A549 (cell line): Measurements from ENCODE around the gene MCM7. TPM values are rescaled to one million over a fixed set of nuclear protein-coding genes. Genes with fewer than 3 reads are reported as not detected.
A peak's percentile ranks its signal among the peaks of the same experiment; 100 is the strongest.
"Not testable (repeated sequence)": the region's sequence is repeated elsewhere in the genome, so short reads cannot be mapped to it uniquely, and the experiment has no call there.

Experiments
- ATAC-seq, 2 experiments: fragments of 200-7000 bp in 1 of 2; fragments of >200 bp in 1 of 2; cut with Nextera tagmentation in 1 of 2; cut with Tn5 transposase in 1 of 2; 3 replicates each; pipeline versions ENCODE4 v1.8.0 to v1.9.1; 2018 to 2020; ENCODE audit warnings: mild to moderate bottlenecking in 1 of 2, moderate library complexity in 1 of 2
- CTCF ChIA-PET: fragments of 300-600 bp; sonication (Branson Sonifier 250); formaldehyde crosslinking; extraction: SDS; loops from one replicate; lab custom pipeline; 2021; ENCODE audit warnings: antibody characterized with exemption, inconsistent platforms; lab: Yijun Ruan, JAX
- POLR2A ChIA-PET: fragments of 350-600 bp; formaldehyde crosslinking; extraction: SDS; loops from one replicate; lab custom pipeline; 2021; ENCODE audit warnings: antibody characterized with exemption, inconsistent platforms; lab: Yijun Ruan, JAX
- DNase-seq, 2 experiments: peaks; one replicate each; pipeline versions ENCODE4 v3.0.0 to v3.0.0-alpha.2; 2011 to 2016; ENCODE audit warnings: low read depth in 1 of 2, low spot score in 1 of 2
- FAIRE-seq: peaks from 2 replicates; lab custom pipeline; 2011; peaks lifted over from hg19 to GRCh38; lab: Jason Lieb, UNC
- H3K27ac ChIP-seq, 2 experiments: fragments of >200 bp; sonication (Bioruptor Twin); formaldehyde crosslinking; 3 replicates each; pipeline ENCODE4 v1.5.1; 2016 to 2017
- H3K4me1 ChIP-seq: fragments of >200 bp; sonication (Bioruptor Twin); formaldehyde crosslinking; 3 replicates; pipeline ENCODE4 v1.6.1; 2016
- H3K4me2 ChIP-seq: fragments of >200 bp; sonication (Bioruptor Twin); formaldehyde crosslinking; 3 replicates; pipeline ENCODE4 v1.6.1; 2016
- H3K4me3 ChIP-seq: fragments of >200 bp; sonication (Bioruptor Twin); formaldehyde crosslinking; 3 replicates; pipeline ENCODE4 v1.5.1; 2016
- H3K9me3 ChIP-seq: fragments of >200 bp; sonication (Bioruptor Twin); formaldehyde crosslinking; 3 replicates; pipeline ENCODE4 v1.6.1; 2016
- BCL3 ChIP-seq: fragments of >200 bp; sonication (Bioruptor Twin); formaldehyde crosslinking; IDR thresholded peaks from 3 replicates; pipeline ENCODE4 v1.6.1; 2016
- CHD4 ChIP-seq: fragments of 200-600 bp; sonication (generic); IDR thresholded peaks from 2 replicates; pipeline ENCODE4 v1.6.1; 2016; ENCODE audit warnings: antibody characterized with exemption, mild to moderate bottlenecking, borderline replicate concordance
- EHF ChIP-seq: fragments of 250-450 bp; sonication (Bioruptor Pico); IDR thresholded peaks from 2 replicates; pipeline ENCODE4 v1.5.0; 2020; ENCODE audit warnings: mild to moderate bottlenecking
- HMGXB4 ChIP-seq: fragments of 250-450 bp; sonication (Bioruptor Pico); IDR thresholded peaks from 2 replicates; pipeline ENCODE4 v1.5.0; 2021; ENCODE audit warnings: mild to moderate bottlenecking, moderate library complexity, borderline replicate concordance
- KDM5A ChIP-seq: fragments of 200-600 bp; sonication (generic); IDR thresholded peaks from 2 replicates; pipeline ENCODE4 v1.6.1; 2016; ENCODE audit warnings: antibody characterized with exemption, mild to moderate bottlenecking
- MAFK ChIP-seq: fragments of 450-650 bp; IDR thresholded peaks from 2 replicates; pipeline ENCODE4 v1.6.1; 2014; ENCODE audit not compliant: partially characterized antibody
- PBX3 ChIP-seq: IDR thresholded peaks from 2 replicates; pipeline ENCODE4 v1.6.1; 2012
- REST ChIP-seq: fragments of 200-600 bp; sonication (generic); IDR thresholded peaks from 2 replicates; pipeline ENCODE4 v1.6.1; 2016; ENCODE audit warnings: antibody characterized with exemption, mild to moderate bottlenecking, moderate library complexity
- SMC3 ChIP-seq: fragments of >200 bp; sonication (Bioruptor Twin); formaldehyde crosslinking; IDR thresholded peaks from 3 replicates; pipeline ENCODE4 v1.6.1; 2018; ENCODE audit warnings: inconsistent platforms
- WGBS: methylation state at CpG from one replicate; pipeline ENCODE4 v1.1.6; 2017; ENCODE audit errors: missing lambda C conversion rate; 5-methylcytosine and 5-hydroxymethylcytosine counted together
- polyA plus RNA-seq, 4 experiments: library from polyadenylated mRNA; depleted of rRNA in 3 of 4; stranded (reverse); fragments of >200 nt; fragmentation: RNase III in 1 of 4; extraction: RNeasy Plus Mini Kit Qiagen cat#74134 plus additional on column Dnase treatment in 1 of 4; gene quantifications; 2 replicates in 3 of 4; 3 replicates in 1 of 4; pipeline ENCODE4 v1.2.3, GENCODE V29; 2011 to 2017

MCM7 gene
- polyA plus RNA-seq, 2 of the 4 experiments (the other 2 are of a cell fraction): 145 to 287 TPM

GRCh38 chr7:100148225-100148558 is 47.0 kb upstream of the MCM7 start:
- peak overlapping the region; percentile 78 to 88 for H3K27ac ChIP-seq
- no peaks in the 10 kb centered on the region for H3K9me3 ChIP-seq
- 7% methylated on average over 14 of the region's 14 CpGs for WGBS
- DNase-seq (no peak), FAIRE-seq (no peak), ATAC-seq (peak in 1 of 2 experiments; percentile 7; a peak in 1 of 6 replicates)
- peak overlapping the region; percentile 77 for H3K4me2 ChIP-seq
- TF ChIP-seq CHD4 (peak; percentile 36; the same call in 1 of the 2 replicates), MAFK (no peak), HMGXB4 (no peak), EHF (CRISPR knock-in tag) (peak; percentile 23; the same call in 1 of the 2 replicates)
- peaks cover 9% of the 10 kb centered on the region; the same call in 2 of the 3 replicates for H3K4me1 ChIP-seq
- CTCF ChIA-PET: interaction anchor here (23.1 kb wide), 1 partner anchor 14 kb away, joined by 245 read pairs; no protein-coding TSS in a partner anchor
- H3K4me3 ChIP-seq: peak overlapping the region; percentile 38
- POLR2A ChIA-PET: interaction anchor here (0.6 to 3.1 kb wide), 13 partner anchors 9 to 229 kb away, joined by 3 to 16 read pairs (median 6); partner anchors contain the start of genes AP4M1, GPC2, MBLAC1 and MCM7

- DNase-seq: no peak
- H3K4me2 ChIP-seq: no peak overlapping the region
- FAIRE-seq: no peak
- WGBS: 91% methylated on average over 2 of the region's 2 CpGs
- H3K4me1 ChIP-seq: peaks cover 9% of the 10 kb centered on the region; the same call in 1 of the 3 replicates
- no peaks in the 10 kb centered on the region for H3K9me3 ChIP-seq
- ChIA-PET CTCF (interaction anchor here (1.4 to 23.1 kb wide), 3 partner anchors 12 to 91 kb away, joined by 3 to 245 read pairs (median 3); no protein-coding TSS in a partner anchor), POLR2A (interaction anchor here (3.1 kb wide), 1 partner anchor 14 kb away, joined by 16 read pairs; no protein-coding TSS in a partner anchor)
- no peak overlapping the region for H3K27ac ChIP-seq
- no peak overlapping the region for H3K4me3 ChIP-seq
- ATAC-seq: no peak
- TF ChIP-seq BCL3 (no peak), MAFK (no peak), SMC3 (no peak), PBX3 (no peak), KDM5A (no peak), REST (no peak)
- TF ChIP-seq, all 56 proteins: peak for 0
These were observed 46.1 kb upstream of the MCM7 start for GRCh38 chr7:100147278-100147677.

- not testable (repeated sequence) for DNase-seq, H3K4me1 ChIP-seq, ATAC-seq, H3K4me3 ChIP-seq, FAIRE-seq, H3K9me3 ChIP-seq, H3K27ac ChIP-seq, H3K4me2 ChIP-seq
- 86% methylated on average over 4 of the region's 4 CpGs for WGBS
- POLR2A ChIA-PET: interaction anchor here (0.6 kb wide), 1 partner anchor 1745 kb away, joined by 3 read pairs; no protein-coding TSS in a partner anchor
- CTCF ChIA-PET: interaction anchor here (0.6 to 23.1 kb wide), 4 partner anchors 12 to 92 kb away, joined by 3 to 245 read pairs (median 3); no protein-coding TSS in a partner anchor
These were observed 45.2 kb upstream of the MCM7 start for GRCh38 chr7:100146350-100146749.
